Measurements from ENCODE around the gene CLTB. TPM values are rescaled to one million over a fixed set of nuclear protein-coding genes. Genes with fewer than 3 reads are reported as not detected.
A peak's percentile ranks its signal among the peaks of the same experiment; 100 is the strongest.

Gene CLTB
- total and polyA plus RNA-seq, 12 donors: 118 to 299 (median 160) TPM

GRCh38 chr5:176407456-176408251 is 8.7 kb downstream of the CLTB start:
- TF ChIP-seq POLR2A (IDR thresholded peaks at IDR 0.05): no peak
- no peak for TF ChIP-seq CTCF (IDR thresholded peaks at IDR 0.05)
- Histone ChIP-seq H3K27me3 (no peaks in the 10 kb centered on the region), H3K4me1 (replicated peaks in 1 of 2) (peaks cover 19 to 24% of the 10 kb centered on the region in 2 donors), H3K9me3 (replicated peaks in 1 of 3) (no peaks in the 10 kb centered on the region), H3K4me3 (no peak overlapping the region), H3K27ac (peak overlapping the region in 1 of 5 donors; percentile 37), H3K36me3 (replicated peaks in 1 of 2) (peaks cover 0 to 39% of the 10 kb centered on the region in 2 donors)
- intact Hi-C loops (cut with DNase I): no loop called here
- 86 to 98% (median 92%) methylated on average over 6 of the region's 6 CpGs for WGBS, 4 donors
- peak in 2 of 7 donors; percentile 10 to 48 for DNase-seq

GRCh38 chr5:176406436-176407052 is 9.8 kb downstream of the CLTB start:
- Histone ChIP-seq H3K36me3 (replicated peaks in 1 of 2) (peaks cover 0 to 39% of the 10 kb centered on the region in 2 donors), H3K27me3 (no peaks in the 10 kb centered on the region), H3K9me3 (replicated peaks in 1 of 3) (no peaks in the 10 kb centered on the region), H3K4me1 (replicated peaks in 1 of 2) (peaks cover 12 to 15% of the 10 kb centered on the region in 2 donors), H3K4me3 (no peak overlapping the region), H3K27ac (no peak overlapping the region)
- TF ChIP-seq POLR2A (IDR thresholded peaks at IDR 0.05): no peak
- peak in 3 of 7 donors; percentile 5 to 37 (median 9) for DNase-seq
- 84 to 91% (median 87%) methylated on average over 9 of the region's 9 CpGs for WGBS, 4 donors
- intact Hi-C loops (cut with DNase I): no loop called here

DNA sequence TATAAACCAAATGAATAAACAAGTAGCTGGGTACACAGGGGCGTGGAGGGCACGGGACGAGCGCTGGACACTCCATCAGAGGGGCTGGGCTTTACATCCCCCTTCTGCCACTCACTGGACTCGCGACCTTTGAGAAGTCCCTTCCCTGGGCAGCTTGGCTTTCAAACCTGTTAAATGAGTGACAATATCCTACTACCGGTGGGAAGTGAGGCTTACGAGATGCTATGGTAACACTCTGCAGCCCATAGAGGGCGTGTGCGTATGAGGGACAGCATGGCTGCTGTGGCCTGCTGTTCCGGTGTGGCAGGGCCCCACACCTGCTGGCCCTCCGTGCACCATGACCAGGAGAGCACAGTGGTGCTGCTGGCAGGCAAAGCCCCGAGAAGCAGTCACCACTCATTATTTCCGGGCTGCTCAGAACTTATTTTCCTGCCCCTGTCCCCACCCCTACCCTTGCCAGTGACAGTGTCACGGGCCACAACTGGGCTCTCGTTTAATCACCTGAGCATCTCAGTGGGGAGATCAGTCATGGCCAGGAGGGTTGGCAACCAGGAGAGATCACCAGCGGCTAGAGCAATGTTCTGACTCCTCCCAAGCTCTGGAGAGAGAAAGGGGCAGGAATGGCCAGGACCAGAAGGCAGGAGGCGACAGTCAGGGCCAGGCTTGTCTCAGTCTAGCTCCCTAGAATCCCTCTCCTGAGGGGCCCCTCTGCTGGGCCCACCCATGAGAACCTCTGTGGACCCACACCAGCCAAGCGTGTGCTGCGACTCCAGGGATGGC is 10.5 kb downstream of the CLTB start:
- Histone ChIP-seq H3K27ac (no peak overlapping the region), H3K9me3 (replicated peaks in 1 of 3) (no peaks in the 10 kb centered on the region), H3K4me3 (no peak overlapping the region), H3K36me3 (replicated peaks in 1 of 2) (peaks cover 0 to 39% of the 10 kb centered on the region in 2 donors), H3K27me3 (no peaks in the 10 kb centered on the region), H3K4me1 (replicated peaks in 1 of 2) (peaks cover 5 to 8% of the 10 kb centered on the region in 2 donors)
- TF ChIP-seq POLR2A (IDR thresholded peaks at IDR 0.05): no peak
- no peak for TF ChIP-seq CTCF (IDR thresholded peaks at IDR 0.05)
- WGBS, 4 donors: 83 to 92% (median 90%) methylated on average over 18 to 20 of the region's 20 CpGs
- DNase-seq: no peak
- intact Hi-C loops (cut with DNase I): no loop called here

GRCh38 chr5:176401281-176402205 is 14.8 kb downstream of the CLTB start:
- WGBS, 4 donors: 86 to 89% (median 87%) methylated on average over 22 of the region's 22 CpGs
- H3K9me3 ChIP-seq (replicated peaks in 1 of 3): no peaks in the 10 kb centered on the region
- H3K4me1 ChIP-seq (replicated peaks in 1 of 2): no peaks in the 10 kb centered on the region
- no peak for TF ChIP-seq POLR2A (IDR thresholded peaks at IDR 0.05)
- TF ChIP-seq CTCF (IDR thresholded peaks at IDR 0.05): no peak
- H3K36me3 ChIP-seq (replicated peaks in 1 of 2): peaks cover 0 to 31% of the 10 kb centered on the region in 2 donors
- no peaks in the 10 kb centered on the region for H3K27me3 ChIP-seq
- intact Hi-C loops (cut with DNase I): no loop called here
- H3K27ac ChIP-seq: no peak overlapping the region
- no peak for DNase-seq
- no peak overlapping the region for H3K4me3 ChIP-seq
